A549 treated with dexamethasone at 1 μM for 4 hours (cell line): Measurements from ENCODE around the gene ZNF300. TPM values are rescaled to one million over a fixed set of nuclear protein-coding genes. Genes with fewer than 3 reads are reported as not detected.

Source experiments
- total RNA-seq: library from RNA; stranded (reverse); fragments of 200-300 nt; extraction: Qiagen RNA extraction; gene quantifications from 5 replicates; pipeline ENCODE4 v1.2.3, GENCODE V29; 2022

The ZNF300 gene
- total RNA-seq: 2.4 to 2.7 TPM (median 2.5 TPM) in 5 replicates

GRCh38 chr5:150904479-150905311 is at the start of gene ZNF300:
Gene ZNF300 (minus strand): TSS chr5:150904980. CDS start chr5:150903155, 1,825 bp downstream.

GRCh38 chr5:150846308-150846653 is 58.5 kb downstream of the ZNF300 start, which contains the start of gene IRGM:
Gene IRGM (plus strand): TSS chr5:150846521. CDS start chr5:150848124, 1,603 bp downstream.

Other genes starting within 250 kb of the ZNF300 start
- 0.02 to 0.18 TPM (median 0.09 TPM) in 4 of 5 replicates, not detected in the other for gene MYOZ3, start 243.7 kb downstream of the ZNF300 start, total RNA-seq
- gene RBM22, start 203.9 kb downstream of the ZNF300 start, total RNA-seq: 45.7 to 53.3 TPM (median 50.9 TPM) in 5 replicates
- 16.6 to 24.2 TPM (median 20.5 TPM) in 5 replicates for gene DCTN4, start 146.0 kb downstream of the ZNF300 start, total RNA-seq
- 18.6 to 26.2 TPM (median 19.6 TPM) in 5 replicates for gene SMIM3, start 126.2 kb downstream of the ZNF300 start, total RNA-seq
- 0.07 to 0.14 TPM (median 0.09 TPM) in 4 of 5 replicates, not detected in the other for gene IRGM, start 58.5 kb downstream of the ZNF300 start, total RNA-seq
- 16.7 to 20.3 TPM (median 17.5 TPM) in 5 replicates for gene GPX3, start 115.6 kb upstream of the ZNF300 start, total RNA-seq
- 144 to 185 TPM (median 171 TPM) in 5 replicates for gene TNIP1, start 176.1 kb upstream of the ZNF300 start, total RNA-seq